ENCODE measurements around the gene LSM12. TPM values are rescaled to one million over a fixed set of nuclear protein-coding genes. Genes with fewer than 3 reads are reported as not detected.
"Not testable (repeated sequence)": the region's sequence is repeated elsewhere in the genome, so short reads cannot be mapped to it uniquely, and the experiment has no call there.

The LSM12 gene
- total RNA-seq, 1 donor from 2014 or later, result 57.3 TPM

GRCh38 chr17:44102849-44103622, 36.6 kb upstream of the LSM12 start:
- peaks cover 7% of the 10 kb centered on the region for H3K4me1 Mint-ChIP-seq
- peaks cover 15% of the 10 kb centered on the region for H3K36me3 Mint-ChIP-seq (ENCODE audit: low read depth)
- no peak overlapping the region for H3K27ac Mint-ChIP-seq
- no peak for ATAC-seq (ENCODE audit: low read depth)
- DNase-seq, result no peak
- H3K4me3 Mint-ChIP-seq, result no peak overlapping the region
- H3K9me3 Mint-ChIP-seq, result no peaks in the 10 kb centered on the region
- H3K27me3 Mint-ChIP-seq, result no peaks in the 10 kb centered on the region
- intact Hi-C loops (cut with micrococcal nuclease), result no loop called here
- no peak for TF ChIP-seq CTCF (IDR thresholded peaks at IDR 0.05)
- CTCF ChIA-PET, result no interaction called here
- POLR2A ChIA-PET, result interaction anchor here (0.6 kb wide), 1 partner anchor 232 kb away, joined by 5 read pairs; no protein-coding TSS in a partner anchor

GRCh38 chr17:44101858-44102257, 35.4 kb upstream of the LSM12 start:
- H3K4me3 Mint-ChIP-seq; H3K9me3 Mint-ChIP-seq; DNase-seq; intact Hi-C loops (cut with micrococcal nuclease); H3K27me3 Mint-ChIP-seq; H3K27ac Mint-ChIP-seq; H3K4me1 Mint-ChIP-seq; CTCF ChIA-PET; ATAC-seq (ENCODE audit: low read depth): not testable (repeated sequence)
- POLR2A ChIA-PET, result interaction anchor here (0.8 kb wide), 1 partner anchor 14 kb away, joined by 4 read pairs; no protein-coding TSS in a partner anchor
- H3K36me3 Mint-ChIP-seq (ENCODE audit: low read depth), result peaks cover 12% of the 10 kb centered on the region

- H3K4me3 Mint-ChIP-seq, result no peak overlapping the region
- peaks cover 8% of the 10 kb centered on the region for H3K36me3 Mint-ChIP-seq (ENCODE audit: low read depth)
- ATAC-seq (ENCODE audit: low read depth) (no peak), DNase-seq (no peak)
- POLR2A ChIA-PET, result no interaction called here
- TF ChIP-seq CTCF (IDR thresholded peaks at IDR 0.05), result no peak
- H3K4me1 Mint-ChIP-seq, result peaks cover 16% of the 10 kb centered on the region
- intact Hi-C loops (cut with micrococcal nuclease), result no loop called here
- CTCF ChIA-PET, result no interaction called here
- no peak overlapping the region for H3K27ac Mint-ChIP-seq
- H3K27me3 Mint-ChIP-seq, result no peaks in the 10 kb centered on the region
- H3K9me3 Mint-ChIP-seq, result no peaks in the 10 kb centered on the region
Measured at GRCh38 chr17:44097110-44097958, 30.9 kb upstream of the LSM12 start.

- Mint-ChIP-seq H3K9me3 (no peaks in the 10 kb centered on the region), H3K4me1 (peaks cover 16% of the 10 kb centered on the region), H3K36me3 (ENCODE audit: low read depth) (peaks cover 20% of the 10 kb centered on the region), H3K27ac (no peak overlapping the region), H3K27me3 (no peaks in the 10 kb centered on the region), H3K4me3 (no peak overlapping the region)
- DNase-seq (no peak), ATAC-seq (ENCODE audit: low read depth) (no peak)
- no peak for TF ChIP-seq CTCF (IDR thresholded peaks at IDR 0.05)
- ChIA-PET POLR2A (interaction anchor here (0.7 kb wide), 1 partner anchor 28 kb away, joined by 9 read pairs; the partner anchor contains the start of gene HDAC5), CTCF (no interaction called here)
- intact Hi-C loops (cut with micrococcal nuclease), result no loop called here
Measured at GRCh38 chr17:44095647-44096496, 29.4 kb upstream of the LSM12 start.

- peaks cover 22% of the 10 kb centered on the region for H3K36me3 Mint-ChIP-seq (ENCODE audit: low read depth)
- POLR2A ChIA-PET, result no interaction called here
- DNase-seq (no peak), ATAC-seq (ENCODE audit: low read depth) (no peak)
- TF ChIP-seq CTCF (IDR thresholded peaks at IDR 0.05), result no peak
- peaks cover 16% of the 10 kb centered on the region for H3K4me1 Mint-ChIP-seq
- intact Hi-C loops (cut with micrococcal nuclease), result no loop called here
- no peaks in the 10 kb centered on the region for H3K9me3 Mint-ChIP-seq
- H3K27ac Mint-ChIP-seq, result no peak overlapping the region
- H3K27me3 Mint-ChIP-seq, result no peaks in the 10 kb centered on the region
- CTCF ChIA-PET, result no interaction called here
- H3K4me3 Mint-ChIP-seq, result no peak overlapping the region
Measured at GRCh38 chr17:44095388-44095646, 28.8 kb upstream of the LSM12 start.
